OCI-LY3 (cell line): ENCODE data around the gene CMTM1.

Experiments used
- H2AFZ ChIP-seq: fragments of 200-600, 300-600 bp; shearing (Covaris generic); 2 replicates; pipeline ENCODE4 v1.6.0; 2014; ENCODE audit warnings: antibody characterized with exemption, low read depth, low read length
- H3K27ac ChIP-seq: fragments of 200-600, 300-600 bp; sonication (generic); 2 replicates; pipeline ENCODE4 v1.5.1; 2014; ENCODE audit warnings: mild to moderate bottlenecking, low read length, moderate library complexity, mixed read lengths
- H3K27me3 ChIP-seq: fragments of 200-600, 300-600 bp; sonication (generic); 2 replicates; pipeline ENCODE4 v1.6.1; 2014; ENCODE audit warnings: low read depth, low read length, mixed read lengths
- H3K36me3 ChIP-seq: fragments of 200-600, 300-600 bp; sonication (generic); replicated peaks from 2 replicates; pipeline ENCODE3; 2014; ENCODE audit warnings: low read depth, low read length, mixed read lengths
- H3K4me1 ChIP-seq: fragments of 300-600, 200-600 bp; sonication (generic); 2 replicates; pipeline ENCODE4 v1.6.1; 2014; ENCODE audit warnings: low read length, mixed read lengths
- H3K4me2 ChIP-seq: fragments of 200-600, 300-600 bp; sonication (generic); 2 replicates; pipeline ENCODE4 v1.6.1; 2014; ENCODE audit warnings: low read length, mixed read lengths
- H3K4me3 ChIP-seq: fragments of 300-600, 200-600 bp; sonication (generic); 2 replicates; pipeline ENCODE4 v1.5.1; 2014; ENCODE audit warnings: antibody characterized with exemption, mild to moderate bottlenecking, low read length, moderate library complexity
- H3K79me2 ChIP-seq: fragments of 300-600, 200-600 bp; shearing (Covaris generic); 2 replicates; pipeline ENCODE4 v1.6.1; 2014; ENCODE audit warnings: mild to moderate bottlenecking, low read length, mixed read lengths
- H3K9ac ChIP-seq: fragments of 300-600, 200-600 bp; shearing (Covaris generic); 2 replicates; pipeline ENCODE4 v1.6.0; 2014; ENCODE audit warnings: mild to moderate bottlenecking, low read length, moderate library complexity
- H3K9me3 ChIP-seq: fragments of 200-600, 300-600 bp; shearing (Covaris generic); 2 replicates; pipeline ENCODE4 v1.6.1; 2014; ENCODE audit warnings: low read length, mixed read lengths; ENCODE audit not compliant: insufficient read depth
- H4K20me1 ChIP-seq: fragments of 200-600, 300-600 bp; sonication (generic); 2 replicates; pipeline ENCODE4 v1.6.1; 2016; ENCODE audit warnings: low read length, mixed read lengths; ENCODE audit not compliant: insufficient read depth
- EZH2phosphoT487 ChIP-seq: fragments of 200-600 bp; shearing (Covaris generic); IDR thresholded peaks from 2 replicates; pipeline ENCODE4 v1.6.1; 2018; ENCODE audit warnings: antibody characterized with exemption, mixed run types, low read depth
- TF ChIP-seq, protein P1 (sequence below): fragments of 200-600, 300-600 bp; sonication (generic); IDR thresholded peaks from 2 replicates; pipeline ENCODE4 v1.5.1; 2014; ENCODE audit warnings: antibody characterized with exemption, low read length, low read depth

Gene CMTM1

DNA sequence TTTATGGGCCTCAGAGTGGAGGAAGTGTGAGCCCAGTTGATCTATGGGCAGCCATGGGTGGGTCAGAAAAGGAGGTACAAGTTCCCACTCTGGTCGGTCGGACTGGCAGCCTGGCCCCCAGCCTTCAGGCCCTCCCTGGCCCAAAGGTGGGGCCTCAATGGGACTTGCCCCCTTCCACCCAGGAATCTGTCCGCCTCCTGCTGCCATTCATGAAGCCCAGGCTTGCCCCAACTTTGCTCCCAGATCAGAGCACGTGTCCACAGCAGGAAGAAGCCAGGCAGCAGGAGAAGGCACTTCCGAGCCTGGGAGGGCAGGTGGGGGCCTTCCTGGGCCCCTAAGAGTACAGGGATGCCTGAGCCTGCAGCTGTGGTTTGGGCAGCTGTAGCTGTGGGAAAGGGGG, 35.2 kb downstream of the CMTM1 start:
- no peak for TF ChIP-seq EZH2phosphoT487
- TF ChIP-seq, protein P1, sequence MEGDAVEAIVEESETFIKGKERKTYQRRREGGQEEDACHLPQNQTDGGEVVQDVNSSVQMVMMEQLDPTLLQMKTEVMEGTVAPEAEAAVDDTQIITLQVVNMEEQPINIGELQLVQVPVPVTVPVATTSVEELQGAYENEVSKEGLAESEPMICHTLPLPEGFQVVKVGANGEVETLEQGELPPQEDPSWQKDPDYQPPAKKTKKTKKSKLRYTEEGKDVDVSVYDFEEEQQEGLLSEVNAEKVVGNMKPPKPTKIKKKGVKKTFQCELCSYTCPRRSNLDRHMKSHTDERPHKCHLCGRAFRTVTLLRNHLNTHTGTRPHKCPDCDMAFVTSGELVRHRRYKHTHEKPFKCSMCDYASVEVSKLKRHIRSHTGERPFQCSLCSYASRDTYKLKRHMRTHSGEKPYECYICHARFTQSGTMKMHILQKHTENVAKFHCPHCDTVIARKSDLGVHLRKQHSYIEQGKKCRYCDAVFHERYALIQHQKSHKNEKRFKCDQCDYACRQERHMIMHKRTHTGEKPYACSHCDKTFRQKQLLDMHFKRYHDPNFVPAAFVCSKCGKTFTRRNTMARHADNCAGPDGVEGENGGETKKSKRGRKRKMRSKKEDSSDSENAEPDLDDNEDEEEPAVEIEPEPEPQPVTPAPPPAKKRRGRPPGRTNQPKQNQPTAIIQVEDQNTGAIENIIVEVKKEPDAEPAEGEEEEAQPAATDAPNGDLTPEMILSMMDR: no peak
- Histone ChIP-seq H3K9ac (no peak overlapping the region), H3K36me3 (no peaks in the 10 kb centered on the region), H3K9me3 (peaks cover 12% of the 10 kb centered on the region), H4K20me1 (peaks cover 5% of the 10 kb centered on the region; the same call in 1 of the 2 replicates), H3K4me3 (no peak overlapping the region), H3K4me1 (peaks cover 43% of the 10 kb centered on the region), H2AFZ (no peak overlapping the region), H3K79me2 (peaks cover 17% of the 10 kb centered on the region), H3K4me2 (no peak overlapping the region), H3K27me3 (peaks cover 17% of the 10 kb centered on the region), H3K27ac (no peak overlapping the region)

DNA sequence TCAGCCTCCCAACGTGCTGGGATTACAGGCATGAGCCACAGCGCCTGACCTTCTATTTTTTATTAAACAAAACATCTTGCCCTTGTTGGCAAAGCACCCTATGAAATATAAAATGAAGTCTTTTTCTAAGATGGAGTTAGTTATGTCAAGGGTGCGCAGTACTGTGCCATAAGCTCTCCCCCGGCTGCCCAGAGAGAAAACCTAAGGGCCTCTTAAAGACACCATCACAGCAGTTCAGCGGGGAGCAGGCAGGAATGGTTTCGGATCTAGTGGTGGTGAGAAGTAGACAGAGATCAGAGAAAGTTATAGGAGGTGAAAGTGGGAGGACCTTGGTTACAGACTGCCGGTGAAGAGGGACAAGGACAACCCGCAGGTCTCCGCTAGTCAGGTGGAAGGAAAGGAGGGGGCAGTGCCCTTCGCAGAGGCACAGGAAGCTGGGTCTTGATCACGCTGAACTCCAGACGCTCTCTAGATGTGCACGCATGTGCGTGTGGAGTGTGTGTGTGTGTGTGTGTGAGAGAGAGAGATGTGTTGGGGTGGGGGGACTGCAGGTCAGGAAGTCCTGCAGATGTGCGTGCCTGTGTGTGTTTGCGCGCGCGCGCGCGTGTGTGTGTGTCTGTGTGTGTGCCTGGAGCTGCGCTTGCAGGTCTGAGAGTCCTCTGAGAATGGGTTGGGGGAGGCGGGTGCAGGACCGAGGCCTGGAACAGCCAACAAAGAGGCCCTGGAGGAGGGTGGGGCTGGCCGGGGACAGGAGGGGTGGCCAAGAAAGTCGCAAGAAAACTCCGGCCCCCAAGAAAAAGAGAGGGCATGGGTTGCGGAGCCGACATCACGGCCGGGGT, 37.5 kb downstream of the CMTM1 start:
- Histone ChIP-seq H3K4me2 (peak overlapping the region; percentile 69), H3K4me1 (peaks cover 46% of the 10 kb centered on the region), H2AFZ (peak overlapping the region; percentile 75), H3K9ac (peak overlapping the region; percentile 88), H3K27me3 (peaks cover 12% of the 10 kb centered on the region), H3K9me3 (peaks cover 12% of the 10 kb centered on the region), H3K27ac (peak overlapping the region; percentile 83), H3K36me3 (peaks cover 8% of the 10 kb centered on the region), H4K20me1 (peaks cover 25% of the 10 kb centered on the region), H3K4me3 (peak overlapping the region; percentile 88), H3K79me2 (peaks cover 26% of the 10 kb centered on the region)
- TF ChIP-seq EZH2phosphoT487: no peak
- TF ChIP-seq, protein P1: no peak

DNA sequence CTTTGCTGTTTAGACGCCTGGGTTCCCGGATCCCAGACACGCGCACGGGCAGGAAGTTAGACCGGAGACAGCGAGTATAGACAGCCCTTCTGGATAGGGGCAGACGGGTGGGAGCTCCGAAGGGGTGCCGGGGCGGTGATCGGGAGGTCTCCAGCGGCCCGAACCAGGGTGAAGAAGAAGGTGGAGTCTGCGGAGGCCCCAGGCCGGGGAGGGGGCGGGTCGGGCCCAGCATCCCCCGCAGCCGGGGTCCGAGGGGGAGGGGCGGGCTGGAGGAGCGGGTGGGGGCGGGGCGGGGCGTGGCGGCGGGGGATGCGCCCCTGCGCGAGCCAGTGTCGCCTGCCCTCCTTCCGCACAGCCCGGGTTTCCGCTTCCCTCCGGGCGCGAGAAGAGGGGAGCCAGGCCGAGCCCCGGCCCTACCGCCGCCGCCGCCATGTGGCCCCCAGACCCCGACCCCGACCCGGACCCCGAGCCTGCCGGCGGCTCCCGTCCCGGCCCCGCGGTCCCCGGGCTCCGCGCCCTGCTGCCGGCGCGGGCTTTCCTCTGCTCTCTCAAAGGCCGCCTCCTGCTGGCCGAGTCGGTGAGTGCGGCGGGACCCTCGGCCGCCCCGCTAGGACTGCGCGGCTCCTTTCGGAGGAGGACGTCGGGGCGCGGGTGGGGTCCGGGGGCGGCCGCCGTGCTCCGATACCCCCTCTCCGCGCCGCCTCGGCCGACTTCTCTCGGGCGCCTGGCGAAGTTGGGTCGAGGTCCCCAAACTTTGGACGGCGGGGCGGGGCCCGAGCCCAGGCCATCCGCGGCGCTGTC, 38.3 kb downstream of the CMTM1 start, which contains the start of gene CMTM3:
TSS of gene CMTM3 (plus strand) at position 329 of the 801 bp plus-strand sequence. CDS start at position 431, 102 bp downstream.
- no peak for TF ChIP-seq EZH2phosphoT487
- TF ChIP-seq, protein P1: peak; percentile 56
- peak within 1 kb of the TSS; percentile 75 for H2AFZ ChIP-seq

More for the DNA sequence above, 38.3 kb downstream of the CMTM1 start, which contains the start of gene CMTM3:
- peak within 1 kb of the TSS; percentile 88 for H3K4me3 ChIP-seq
- peaks cover 33% of the 10 kb centered on the region for H4K20me1 ChIP-seq
- H3K4me1 ChIP-seq: peaks cover 45% of the 10 kb centered on the region
- peaks cover 26% of the 10 kb centered on the region for H3K79me2 ChIP-seq
- H3K9me3 ChIP-seq: peaks cover 12% of the 10 kb centered on the region
- peaks cover 8% of the 10 kb centered on the region for H3K27me3 ChIP-seq
- H3K4me2 ChIP-seq: peak within 1 kb of the TSS; percentile 100
- H3K27ac ChIP-seq: peak within 1 kb of the TSS; percentile 83
- peaks cover 17% of the 10 kb centered on the region for H3K36me3 ChIP-seq
- peak within 1 kb of the TSS; percentile 88 for H3K9ac ChIP-seq
